Loucy (cell line): Measurements from ENCODE around the gene BMP6.

Source experiments
- H2AFZ ChIP-seq: fragments of 200-600 bp; sonication (generic); 2 replicates; pipeline ENCODE4 v1.6.0; 2016; ENCODE audit warnings: antibody characterized with exemption, mild to moderate bottlenecking, low read length, moderate library complexity
- H3F3A ChIP-seq: fragments of 200-600 bp; 2 replicates; pipeline ENCODE4 v1.6.0; 2016; ENCODE audit warnings: antibody characterized with exemption, low read depth, mild to moderate bottlenecking
- H3K27me3 ChIP-seq: fragments of 200-600 bp; sonication (generic); 2 replicates; pipeline ENCODE4 v1.6.1; 2014; ENCODE audit warnings: low read length, mild to moderate bottlenecking; ENCODE audit not compliant: insufficient read depth, poor library complexity, severe bottlenecking
- H3K36me3 ChIP-seq: fragments of 200-600 bp; sonication (generic); 2 replicates; pipeline ENCODE4 v1.6.1; 2016; ENCODE audit warnings: low read length; ENCODE audit not compliant: insufficient read depth
- H3K4me1 ChIP-seq: fragments of 200-600 bp; sonication (generic); 2 replicates; pipeline ENCODE4 v1.5.1; 2014; ENCODE audit warnings: low read length, mild to moderate bottlenecking; ENCODE audit not compliant: insufficient read depth, poor library complexity, severe bottlenecking
- H3K4me2 ChIP-seq: fragments of 200-600 bp; sonication (generic); 2 replicates; pipeline ENCODE4 v1.6.0; 2014; ENCODE audit warnings: antibody characterized with exemption, low read length, low read depth, mild to moderate bottlenecking; ENCODE audit not compliant: poor library complexity, severe bottlenecking
- H3K4me3 ChIP-seq: fragments of 200-600 bp; sonication (generic); 2 replicates; pipeline ENCODE4 v1.5.1; 2014; ENCODE audit warnings: low read length, mild to moderate bottlenecking, mixed read lengths; ENCODE audit not compliant: poor library complexity, severe bottlenecking
- H3K79me2 ChIP-seq: fragments of 200-600 bp; sonication (generic); 2 replicates; pipeline ENCODE4 v1.6.1; 2014; ENCODE audit warnings: low read length; ENCODE audit not compliant: insufficient read depth
- H3K9ac ChIP-seq: fragments of 200-600 bp; sonication (generic); 2 replicates; pipeline ENCODE4 v1.6.0; 2014; ENCODE audit warnings: mild to moderate bottlenecking, low read depth, low read length, moderate library complexity; ENCODE audit not compliant: poor library complexity, severe bottlenecking
- H3K9me2 ChIP-seq: fragments of 200-600 bp; sonication (generic); replicated peaks from 2 replicates; pipeline ENCODE4 v1.6.1; 2016; ENCODE audit warnings: low read depth, low read length, mixed read lengths
- H3K9me3 ChIP-seq: fragments of 200-600 bp; sonication (generic); 2 replicates; pipeline ENCODE4 v1.6.1; 2014; ENCODE audit warnings: mild to moderate bottlenecking, antibody characterized with exemption, low read length, low read depth; ENCODE audit not compliant: insufficient read depth
- H4K20me1 ChIP-seq: fragments of 200-600 bp; sonication (generic); 2 replicates; pipeline ENCODE4 v1.6.0; 2014; ENCODE audit warnings: antibody characterized with exemption, low read length, mild to moderate bottlenecking; ENCODE audit not compliant: insufficient read depth, poor library complexity, severe bottlenecking
- CTCF ChIP-seq: fragments of 200-600 bp; sonication (generic); conservative IDR thresholded peaks from 2 replicates; pipeline ENCODE4 v1.5.1; 2014; ENCODE audit warnings: mild to moderate bottlenecking, antibody characterized with exemption, low read length
- EZH2phosphoT487 ChIP-seq: fragments of 200-600 bp; IDR thresholded peaks from 2 replicates; pipeline ENCODE4 v1.6.1; 2018; ENCODE audit warnings: antibody characterized with exemption, mild to moderate bottlenecking, moderate library complexity, borderline replicate concordance

Gene BMP6

GRCh38 chr6:7781240-7781639 lies 55.3 kb downstream of the BMP6 start:
- Histone ChIP-seq H3K9me2 (no peaks in the 10 kb centered on the region), H3K27me3 (no peaks in the 10 kb centered on the region), H3K36me3 (no peaks in the 10 kb centered on the region), H4K20me1 (no peaks in the 10 kb centered on the region), H3K9ac (no peak overlapping the region), H3K79me2 (no peaks in the 10 kb centered on the region), H3K4me3 (no peak overlapping the region), H3K9me3 (no peaks in the 10 kb centered on the region), H3K4me2 (no peak overlapping the region), H3K4me1 (peaks cover 4% of the 10 kb centered on the region), H3F3A (no peaks in the 10 kb centered on the region), H2AFZ (no peak overlapping the region)
- TF ChIP-seq EZH2phosphoT487 (no peak), CTCF (no peak)

- H3F3A ChIP-seq = no peaks in the 10 kb centered on the region
- H4K20me1 ChIP-seq = no peaks in the 10 kb centered on the region
- no peaks in the 10 kb centered on the region for H3K27me3 ChIP-seq
- H3K36me3 ChIP-seq = no peaks in the 10 kb centered on the region
- no peak overlapping the region for H3K4me3 ChIP-seq
- H3K79me2 ChIP-seq = no peaks in the 10 kb centered on the region
- H3K9me2 ChIP-seq = no peaks in the 10 kb centered on the region
- H3K9me3 ChIP-seq = no peaks in the 10 kb centered on the region
- TF ChIP-seq CTCF = no peak
- TF ChIP-seq EZH2phosphoT487 = no peak
- H3K4me2 ChIP-seq = no peak overlapping the region
- no peaks in the 10 kb centered on the region for H3K4me1 ChIP-seq
- H3K9ac ChIP-seq = no peak overlapping the region
- H2AFZ ChIP-seq = no peak overlapping the region
Observed at GRCh38 chr6:7784248-7784647, 58.3 kb downstream of the BMP6 start.

GRCh38 chr6:7784706-7785105 lies 58.8 kb downstream of the BMP6 start:
- TF ChIP-seq CTCF (no peak), EZH2phosphoT487 (no peak)
- Histone ChIP-seq H3K79me2 (no peaks in the 10 kb centered on the region), H2AFZ (no peak overlapping the region), H3K4me1 (no peaks in the 10 kb centered on the region), H3K4me2 (no peak overlapping the region), H3K9me2 (no peaks in the 10 kb centered on the region), H3K27me3 (no peaks in the 10 kb centered on the region), H4K20me1 (no peaks in the 10 kb centered on the region), H3K36me3 (no peaks in the 10 kb centered on the region), H3K9me3 (no peaks in the 10 kb centered on the region), H3F3A (no peaks in the 10 kb centered on the region), H3K9ac (no peak overlapping the region), H3K4me3 (no peak overlapping the region)
